HCT116 (cell line): ENCODE data around the gene PLOD2. TPM values are rescaled to one million over a fixed set of nuclear protein-coding genes. Genes with fewer than 3 reads are reported as not detected.

Experiments
- ATAC-seq: fragments of 200-7000 bp; cut with Tn5 transposase; 2 replicates; pipeline ENCODE4 v1.9.1; 2020; ENCODE audit warnings: mild to moderate bottlenecking, moderate library complexity
- BruUV-seq: library from RNA; stranded (reverse); fragments of 400-500 nt; replicated peaks from 2 replicates; lab custom pipeline; 2021; lab: Mats Ljungman, UMichigan
- CTCF ChIA-PET: fragments of 300-600 bp; sonication (Branson Sonifier 250); formaldehyde crosslinking; loops from one replicate; lab custom pipeline; 2021; ENCODE audit warnings: antibody characterized with exemption; lab: Charles Lee
- POLR2A ChIA-PET: fragments of 300-600, 350-600 bp; sonication (Branson Sonifier 250); formaldehyde crosslinking; loops from one replicate; lab custom pipeline; 2021; ENCODE audit warnings: antibody characterized with exemption; lab: Charles Lee
- RAD21 ChIA-PET, 2 experiments: fragments of 300-600 bp; sonication (Branson Sonifier 250); formaldehyde crosslinking; loops; one replicate each; lab custom pipeline; 2023; ENCODE audit warnings: low total read pairs in 2 of 2; ENCODE audit not compliant: uncharacterized antibody in 2 of 2, unreplicated experiment in 2 of 2, low non-redundant PET in 1 of 2; lab: Charles Lee
- DNase-seq: peaks from one replicate; pipeline ENCODE4 v3.0.0-alpha.2; 2010; ENCODE audit warnings: low read depth, low spot score
- H2AFZ ChIP-seq: fragments of 200-600 bp; shearing (Covaris generic), sonication (generic); 2 replicates; pipeline ENCODE4 v1.6.1; 2017; ENCODE audit warnings: low read depth, mixed run types, mixed read lengths, antibody characterized with exemption, low read length; ENCODE audit not compliant: poor library complexity, severe bottlenecking
- H3K27ac ChIP-seq: 2 replicates; pipeline ENCODE4 v1.5.1; 2012; ENCODE audit warnings: low read depth, low read length
- H3K27me3 ChIP-seq: fragments of 200-600 bp; sonication (generic); 2 replicates; pipeline ENCODE4 v1.6.1; 2016; ENCODE audit warnings: mixed run types, low read length, mixed read lengths; ENCODE audit not compliant: insufficient read depth
- H3K36me3 ChIP-seq, 2 experiments: fragments of 200-500 bp in 1 of 2; fragments of 200-600 bp in 1 of 2; sonication (Bioruptor generic) in 1 of 2; sonication (generic) in 1 of 2; 2 replicates each; pipeline versions ENCODE4 v1.5.1 to v1.6.1; 2014 to 2016; ENCODE audit warnings: low read length in 2 of 2, inconsistent platforms in 1 of 2, mixed read lengths in 1 of 2, mixed run types in 1 of 2; ENCODE audit not compliant: insufficient read depth in 2 of 2, control insufficient read depth in 1 of 2
- H3K4me1 ChIP-seq, 2 experiments: fragments of 200-600 bp in 1 of 2; sonication (generic) in 1 of 2; 2 replicates each; pipeline versions ENCODE4 v1.5.1 to v1.6.1; 2012 to 2017; ENCODE audit warnings: low read length in 2 of 2, inconsistent platforms in 1 of 2, mild to moderate bottlenecking in 1 of 2, mixed read lengths in 1 of 2, mixed run types in 1 of 2, moderate library complexity in 1 of 2; ENCODE audit not compliant: insufficient read depth in 2 of 2, control insufficient read depth in 1 of 2
- H3K4me2 ChIP-seq: fragments of 200-600 bp; sonication (generic); 2 replicates; pipeline ENCODE4 v1.6.1; 2017; ENCODE audit warnings: mixed run types, low read length, mixed read lengths
- H3K4me3 ChIP-seq, 2 experiments: fragments of 200-600 bp in 1 of 2; sonication (generic) in 1 of 2; replicated peaks in 1 of 2; 2 replicates each; pipeline ENCODE4 v1.5.1; 2011 to 2016; ENCODE audit warnings: low read length in 2 of 2, control low read depth in 1 of 2, low read depth in 1 of 2, mild to moderate bottlenecking in 1 of 2, mixed read lengths in 1 of 2, mixed run types in 1 of 2
- H3K79me2 ChIP-seq: fragments of 200-600 bp; sonication (generic); 2 replicates; pipeline ENCODE4 v1.6.1; 2017; ENCODE audit warnings: mild to moderate bottlenecking, mixed run types, low read length, moderate library complexity, mixed read lengths; ENCODE audit not compliant: insufficient read depth
- H3K9ac ChIP-seq: fragments of 200-600 bp; sonication (generic); 2 replicates; pipeline ENCODE4 v1.6.1; 2016; ENCODE audit warnings: low read length, mixed read lengths
- H3K9me2 ChIP-seq: fragments of 200-600 bp; sonication (generic), shearing (Covaris generic); 2 replicates; pipeline ENCODE4 v1.6.1; 2017; ENCODE audit warnings: mixed run types, mild to moderate bottlenecking, moderate library complexity; ENCODE audit not compliant: insufficient read depth
- H3K9me3 ChIP-seq, 2 experiments: fragments of 200-500 bp in 1 of 2; fragments of 200-600 bp in 1 of 2; sonication (Bioruptor generic) in 1 of 2; sonication (generic) in 1 of 2; 2 replicates each; pipeline ENCODE4 v1.6.1; 2014 to 2017; ENCODE audit warnings: low read length in 2 of 2, mixed read lengths in 2 of 2, inconsistent platforms in 1 of 2, low read depth in 1 of 2, mild to moderate bottlenecking in 1 of 2, mixed run types in 1 of 2, moderate library complexity in 1 of 2; ENCODE audit not compliant: control insufficient read depth in 1 of 2, insufficient read depth in 1 of 2
- H4K20me1 ChIP-seq: fragments of 200-600 bp; sonication (generic), shearing (Covaris generic); 2 replicates; pipeline ENCODE4 v1.6.1; 2017; ENCODE audit warnings: mixed run types, mild to moderate bottlenecking, moderate library complexity; ENCODE audit not compliant: insufficient read depth
- ATF3 ChIP-seq: IDR thresholded peaks from 2 replicates; pipeline ENCODE4 v1.6.1; 2012
- CBX3 ChIP-seq: IDR thresholded peaks from 2 replicates; pipeline ENCODE4 v1.6.1; 2012; ENCODE audit warnings: low read depth
- CTCF ChIP-seq, 3 experiments: fragments of 200-600 bp in 1 of 3; sonication (generic) in 1 of 3; IDR thresholded peaks in 2 of 3; conservative IDR thresholded peaks in 1 of 3; 2 replicates each; pipeline ENCODE4 v1.5.1; 2012 to 2017; ENCODE audit warnings: low read depth in 2 of 3, low read length in 2 of 3, antibody characterized with exemption in 1 of 3, borderline replicate concordance in 1 of 3, control low read depth in 1 of 3, mild to moderate bottlenecking in 1 of 3, mixed read lengths in 1 of 3, mixed run types in 1 of 3, moderate library complexity in 1 of 3; ENCODE audit not compliant: insufficient read depth in 1 of 3
- EGR1 ChIP-seq: IDR thresholded peaks from 2 replicates; pipeline ENCODE4 v1.6.1; 2012; ENCODE audit warnings: low read depth
- ELF1 ChIP-seq: IDR thresholded peaks from 2 replicates; pipeline ENCODE4 v1.6.1; 2012; ENCODE audit warnings: low read depth, borderline replicate concordance
- EZH2 ChIP-seq: fragments of 200-600 bp; sonication (generic); IDR thresholded peaks from 2 replicates; pipeline ENCODE4 v1.6.1; 2017; ENCODE audit warnings: antibody characterized with exemption, mixed run types
- FOSL1 ChIP-seq: IDR thresholded peaks from 2 replicates; pipeline ENCODE4 v1.6.1; 2012; ENCODE audit warnings: low read depth
- MAX ChIP-seq: IDR thresholded peaks from 2 replicates; pipeline ENCODE4 v1.6.1; 2012
- POLR2AphosphoS5 ChIP-seq: IDR thresholded peaks from 2 replicates; pipeline ENCODE4 v1.6.1; 2011; ENCODE audit warnings: mild to moderate bottlenecking, low read depth, low read length, moderate library complexity
- RAD21 ChIP-seq: IDR thresholded peaks from 2 replicates; pipeline ENCODE4 v1.6.1; 2012; ENCODE audit warnings: low read depth, mild to moderate bottlenecking
- REST ChIP-seq: IDR thresholded peaks from 2 replicates; pipeline ENCODE4 v1.6.1; 2012; ENCODE audit warnings: low read depth
- SIN3A ChIP-seq: IDR thresholded peaks from 2 replicates; pipeline ENCODE4 v1.6.1; 2012; ENCODE audit warnings: low read depth
- SP1 ChIP-seq: IDR thresholded peaks from 2 replicates; pipeline ENCODE4 v1.6.1; 2012; ENCODE audit warnings: low read depth
- SRF ChIP-seq: IDR thresholded peaks from 2 replicates; pipeline ENCODE4 v1.6.1; 2012; ENCODE audit warnings: low read depth
- TCF7L2 ChIP-seq: IDR thresholded peaks from 2 replicates; pipeline ENCODE4 v1.7.0; 2011; ENCODE audit warnings: borderline replicate concordance, inconsistent platforms; ENCODE audit not compliant: insufficient read depth, insufficient read length; ENCODE audit errors: extremely low read depth
- YY1 ChIP-seq: IDR thresholded peaks from 2 replicates; pipeline ENCODE4 v1.6.1; 2011; ENCODE audit warnings: low read length, low read depth, moderate library complexity, mild to moderate bottlenecking; ENCODE audit not compliant: insufficient replicate concordance; ENCODE audit errors: extremely low read depth
- ZBTB33 ChIP-seq: IDR thresholded peaks from 2 replicates; pipeline ENCODE4 v1.6.1; 2011; ENCODE audit warnings: mild to moderate bottlenecking, low read length, moderate library complexity; ENCODE audit not compliant: insufficient replicate concordance; ENCODE audit errors: extremely low read depth
- ZFX ChIP-seq: fragments of 450-650 bp; IDR thresholded peaks from 2 replicates; pipeline ENCODE4 v1.6.1; 2017
- ZNF274 ChIP-seq: fragments of 200-500 bp; sonication (Bioruptor generic); IDR thresholded peaks from 2 replicates; pipeline ENCODE4 v1.6.1; 2014; ENCODE audit warnings: mild to moderate bottlenecking, low read depth, low read length, inconsistent platforms
- intact Hi-C: fragments of 100-400 bp; cut with micrococcal nuclease; formaldehyde crosslinking; loops from 2 replicates; pipeline ENCODE4 v1.10.0; 2022
- total RNA-seq: library from RNA; stranded (reverse); gene quantifications from one replicate; pipeline ENCODE4 v1.2.1, GENCODE V29; 2021; ENCODE audit not compliant: unreplicated experiment

PLOD2 gene
- total RNA-seq, 1 experiment from 2014 or later = 25.8 TPM

GRCh38 chr3:146088840-146089239 lies 72.1 kb downstream of the PLOD2 start:
- Histone ChIP-seq H3K4me2 (no peak overlapping the region), H4K20me1 (no peaks in the 10 kb centered on the region; the same call in 1 of the 2 replicates), H3K27me3 (no peaks in the 10 kb centered on the region), H3K9ac (no peak overlapping the region), H3K36me3 (no peaks in the 10 kb centered on the region), H3K9me3 (no peaks in the 10 kb centered on the region), H3K9me2 (no peaks in the 10 kb centered on the region), H3K27ac (no peak overlapping the region), H2AFZ (no peak overlapping the region), H3K79me2 (no peaks in the 10 kb centered on the region), H3K4me1 (no peaks in the 10 kb centered on the region), H3K4me3 (no peak overlapping the region)
- TF ChIP-seq TCF7L2 (no peak), SP1 (no peak), EZH2 (no peak), SIN3A (no peak), SRF (no peak), FOSL1 (no peak), REST (no peak), ATF3 (no peak), RAD21 (no peak), ZNF274 (no peak), ZBTB33 (no peak), YY1 (no peak), EGR1 (no peak), CBX3 (no peak), CTCF (IDR thresholded peaks at IDR 0.05 in 2 of 3, conservative IDR thresholded peaks at IDR 0.05 in 1 of 3; ENCODE audit: borderline replicate concordance in 1 of 3, insufficient read depth in 1 of 3, low read depth in 2 of 3, low read length in 2 of 3) (no peak), ZFX (no peak), ELF1 (no peak), MAX (no peak), POLR2AphosphoS5 (no peak)
- DNase-seq (no peak), ATAC-seq (no peak)
- ChIA-PET RAD21 (no interaction called here), POLR2A (no interaction called here), CTCF (no interaction called here)
- BruUV-seq = no TSS peak
- intact Hi-C loops = no loop called here
